ENCODE results near the gene TNFAIP8.

TNFAIP8 gene

DNA sequence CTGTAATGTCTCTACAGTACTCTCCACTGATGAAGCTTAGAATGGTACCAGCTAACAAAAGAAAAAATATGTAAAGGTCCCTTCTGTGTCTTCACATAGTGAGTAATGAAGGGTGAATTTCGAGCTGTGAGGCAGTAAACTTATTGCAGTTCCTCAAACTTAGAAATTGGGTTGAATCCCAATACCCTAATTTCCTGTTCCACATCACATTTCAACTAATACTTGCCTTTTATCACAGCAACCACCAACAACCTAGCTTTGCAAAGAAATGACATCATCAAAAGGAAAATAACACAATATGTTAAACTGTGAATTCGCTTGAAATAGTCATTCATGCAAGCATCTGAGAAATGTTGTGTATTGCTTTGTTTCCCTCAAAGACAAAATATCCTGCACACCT, 9.4 kb upstream of the TNFAIP8 start:
- DNase-seq (ENCODE audit: low read depth, low spot score): no peak

DNA sequence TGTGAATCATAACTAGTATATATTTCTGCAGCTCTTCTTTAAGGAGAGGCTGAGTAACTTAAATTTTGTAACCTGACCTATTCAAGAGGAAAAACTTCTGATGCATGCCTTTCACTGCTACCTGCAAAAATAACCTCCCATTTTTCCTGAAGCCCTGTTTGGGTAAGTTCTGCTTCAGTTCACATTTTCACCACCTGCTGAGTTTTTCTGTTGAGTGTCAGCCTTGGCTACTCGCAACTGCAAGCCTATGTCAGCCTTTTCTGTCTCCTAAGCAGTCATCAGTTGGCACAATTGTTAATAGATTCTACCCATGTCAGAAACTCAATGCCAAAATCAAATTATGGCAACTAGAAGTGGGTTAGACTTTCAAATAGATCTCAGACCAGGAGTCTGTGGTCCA, 8.2 kb upstream of the TNFAIP8 start:
- DNase-seq (ENCODE audit: low read depth, low spot score): no peak

DNA sequence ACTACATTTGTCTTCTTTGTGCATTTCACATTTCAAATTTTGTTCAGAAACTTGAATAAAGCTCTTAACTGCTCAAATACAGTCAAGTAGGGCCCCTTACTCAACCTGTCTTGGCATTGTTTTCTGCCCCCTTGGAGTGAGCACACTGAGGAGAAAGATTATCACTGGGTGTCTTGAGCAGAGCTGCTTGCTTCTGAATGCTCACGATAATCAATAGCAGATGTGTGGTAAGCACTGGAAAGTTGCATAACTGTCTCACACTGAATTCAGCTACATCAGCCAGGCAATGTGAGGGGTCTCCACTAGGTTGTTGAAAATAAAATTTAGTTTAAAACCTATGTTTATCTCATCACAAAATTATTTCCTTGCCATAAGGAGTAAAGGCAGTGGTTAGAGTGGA, 7.8 kb upstream of the TNFAIP8 start:
- DNase-seq (ENCODE audit: low read depth, low spot score): no peak

DNA sequence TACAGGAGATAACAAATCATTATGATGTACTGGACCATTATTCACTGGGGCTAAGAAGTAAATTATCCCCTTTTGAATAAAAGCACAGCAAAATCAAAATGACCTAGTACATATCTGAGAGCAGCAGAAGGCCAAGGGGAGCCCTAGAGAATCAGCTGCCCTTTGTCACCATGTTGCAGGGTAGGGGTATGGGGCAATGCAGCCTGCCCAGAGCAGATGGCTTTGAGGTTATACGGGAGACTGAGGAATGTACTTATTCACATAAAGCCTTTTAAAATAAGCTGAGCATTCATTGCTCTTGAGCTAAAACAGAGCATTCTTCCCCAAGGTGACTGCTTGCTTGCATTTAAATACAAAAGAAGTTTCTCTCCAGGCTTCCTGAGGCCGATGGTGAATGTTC, 2.6 kb upstream of the TNFAIP8 start:
- DNase-seq (ENCODE audit: low read depth, low spot score): no peak

DNA sequence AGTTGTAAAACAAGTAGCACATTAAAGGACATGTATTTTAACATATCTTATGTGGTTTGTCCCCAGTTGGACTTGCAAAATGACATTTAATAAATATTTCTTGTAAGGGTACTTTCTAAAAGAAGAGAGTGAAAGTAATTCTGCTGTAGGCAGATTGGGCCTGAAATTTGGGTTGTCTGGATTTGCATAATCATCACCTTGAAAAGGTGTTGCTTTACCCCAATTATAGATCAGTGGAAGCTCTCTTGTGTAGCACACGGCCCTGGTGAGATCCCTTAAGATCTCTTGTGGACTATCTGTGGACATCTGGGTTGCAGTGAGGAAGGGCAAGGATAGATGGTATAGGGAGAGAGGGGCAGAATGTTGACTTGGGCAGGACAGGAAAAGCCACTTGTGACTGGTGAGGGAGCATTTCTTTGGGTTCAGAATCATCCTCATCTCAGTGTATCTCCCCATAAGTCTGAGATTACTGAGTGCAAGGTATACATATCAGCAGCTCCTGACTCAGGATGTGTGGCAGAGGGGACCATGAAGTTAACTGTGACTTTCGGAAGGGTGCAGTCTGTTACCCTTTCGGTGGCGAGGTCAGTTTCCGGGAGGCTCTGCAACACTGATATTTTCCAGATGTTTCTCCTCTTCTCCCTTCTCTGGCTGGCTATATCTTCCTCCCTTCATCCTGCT, 2.0 kb upstream of the TNFAIP8 start:
- DNase-seq (ENCODE audit: low read depth, low spot score): no peak

DNA sequence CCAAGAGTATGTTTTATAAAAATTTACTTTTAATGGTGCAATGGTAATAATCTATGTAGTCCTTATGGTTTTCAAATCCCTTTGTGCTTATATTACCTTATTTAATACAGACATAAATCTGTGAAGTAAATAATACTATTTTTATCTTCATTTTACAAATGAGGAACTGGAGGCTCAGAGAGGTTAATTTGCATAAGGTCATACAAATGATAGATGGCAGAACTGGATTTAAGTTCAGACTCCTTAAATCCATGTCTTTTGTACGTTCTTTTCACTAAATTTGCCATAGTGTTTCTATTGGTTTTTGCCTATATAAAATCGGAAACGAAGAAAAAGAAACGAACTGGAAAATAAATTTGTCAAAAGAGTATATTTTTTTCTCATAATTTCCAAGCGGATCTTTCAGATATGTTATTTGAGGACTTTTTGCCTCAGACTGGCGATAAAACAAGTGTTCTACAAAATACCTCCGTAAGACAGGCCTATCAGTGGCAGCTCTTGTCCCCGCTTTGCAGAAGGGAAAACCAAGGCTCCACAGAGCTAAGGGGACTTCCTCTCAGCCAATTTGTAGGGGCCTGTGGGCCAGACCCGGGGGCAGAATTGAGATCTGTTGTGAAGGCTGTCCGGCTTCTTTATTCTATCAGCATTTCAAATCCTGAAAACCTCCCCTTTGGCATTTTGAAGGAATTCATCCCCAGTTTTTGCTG, 1.1 kb upstream of the TNFAIP8 start:
- no peak for DNase-seq (ENCODE audit: low read depth, low spot score)

DNA sequence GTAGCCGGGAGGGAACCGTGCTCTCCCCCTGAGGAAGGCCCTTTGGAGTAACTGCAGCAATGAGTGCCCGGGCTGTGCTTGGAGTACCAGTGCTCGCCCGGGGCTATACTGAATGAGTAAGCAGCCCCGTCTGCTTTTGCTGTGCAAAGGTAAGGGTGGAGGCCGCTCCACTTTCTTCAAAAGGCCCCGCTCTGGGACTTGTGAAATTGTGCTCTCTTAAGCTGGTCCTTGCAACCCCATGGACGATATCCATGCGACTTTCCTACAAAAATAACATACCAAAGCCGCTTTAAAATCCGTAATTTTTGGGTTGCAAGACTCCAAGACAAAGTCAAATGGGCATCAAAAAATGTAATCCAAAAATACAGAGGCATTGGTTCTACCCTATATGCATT, 578 bp upstream of the TNFAIP8 start:
- DNase-seq (ENCODE audit: low read depth, low spot score): no peak

DNA sequence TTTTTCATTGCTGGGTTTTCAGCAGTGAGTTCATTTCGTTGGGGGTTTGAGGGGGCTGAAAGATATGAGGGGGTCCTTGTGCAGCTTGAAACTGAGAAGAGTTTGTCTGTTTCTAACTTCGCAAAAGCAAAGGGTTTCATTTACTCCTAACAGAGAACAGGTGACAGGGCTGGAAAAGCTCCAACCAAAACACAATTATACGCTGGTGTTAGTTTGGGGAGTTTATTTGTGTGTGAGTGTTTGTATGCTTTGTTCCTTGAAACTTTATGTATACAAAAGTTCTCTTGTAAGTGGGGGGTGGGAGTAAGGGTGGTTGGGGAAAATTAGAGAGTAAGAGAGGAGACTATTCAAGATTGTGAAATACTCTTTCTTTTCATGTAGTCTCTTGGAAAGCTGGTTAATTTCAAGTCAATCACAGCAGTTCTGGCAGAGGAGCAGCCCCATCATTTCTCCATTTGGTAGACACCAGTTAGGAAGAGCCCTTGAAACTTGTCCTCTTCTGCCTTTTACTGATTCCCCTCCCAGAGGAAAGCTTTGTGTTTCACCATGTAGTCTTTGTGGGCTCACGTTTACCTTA, 881 bp downstream of the TNFAIP8 start:
- no peak for DNase-seq (ENCODE audit: low read depth, low spot score)

DNA sequence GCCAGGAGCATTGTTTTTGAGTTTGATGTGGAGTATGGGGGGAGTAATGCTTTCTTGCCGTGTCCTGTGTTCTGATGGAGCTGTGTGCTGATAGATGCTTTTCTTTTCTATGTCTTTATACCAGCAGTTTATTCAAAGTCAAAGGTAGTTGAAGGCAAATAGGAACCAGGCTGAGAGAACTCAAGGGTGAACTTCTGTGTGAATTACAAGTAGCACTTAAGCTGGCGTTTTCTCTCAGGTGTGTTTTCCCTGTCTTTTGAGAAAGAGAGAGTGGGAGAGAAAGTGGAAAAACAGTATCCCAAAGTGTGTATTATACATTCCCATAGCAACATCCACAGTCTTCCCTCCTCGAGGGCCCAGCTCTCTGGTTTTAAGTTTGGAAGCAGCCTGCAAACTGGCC, 1.5 kb downstream of the TNFAIP8 start:
- no peak for DNase-seq (ENCODE audit: low read depth, low spot score)

DNA sequence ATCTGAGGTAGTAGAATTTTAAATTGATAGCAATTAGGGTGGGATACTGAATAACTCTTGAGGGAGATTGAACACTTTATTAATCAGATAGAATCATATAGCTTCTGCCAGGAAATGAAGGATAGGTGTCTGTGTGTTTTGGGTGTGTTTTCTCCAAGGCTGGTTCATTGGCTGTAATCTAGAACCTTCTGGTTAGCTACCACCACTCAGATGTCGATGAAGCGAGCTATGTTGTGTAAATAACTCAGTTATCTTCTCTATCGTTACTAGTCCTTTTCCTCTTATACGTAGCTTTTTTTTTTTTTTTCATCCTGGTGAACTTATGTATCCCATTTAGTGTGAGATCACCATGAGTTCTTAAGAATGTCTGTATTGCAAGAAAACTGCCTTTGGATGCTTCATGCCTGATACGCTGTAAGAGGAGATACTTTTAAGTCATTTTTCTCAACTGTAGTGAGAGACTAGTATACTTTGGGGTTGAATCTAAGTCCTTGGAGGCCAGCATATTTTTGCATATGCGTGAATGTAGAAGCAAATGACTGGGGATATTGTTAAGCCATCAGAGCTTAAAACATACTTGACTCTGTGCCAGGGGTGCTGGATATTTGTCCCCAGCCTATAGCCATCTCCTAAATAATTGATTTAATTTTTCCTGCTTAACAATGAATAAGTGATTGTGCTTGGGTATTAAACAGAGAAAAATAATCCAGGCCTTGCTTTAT, 2.1 kb downstream of the TNFAIP8 start:
- no peak for DNase-seq (ENCODE audit: low read depth, low spot score)

DNA sequence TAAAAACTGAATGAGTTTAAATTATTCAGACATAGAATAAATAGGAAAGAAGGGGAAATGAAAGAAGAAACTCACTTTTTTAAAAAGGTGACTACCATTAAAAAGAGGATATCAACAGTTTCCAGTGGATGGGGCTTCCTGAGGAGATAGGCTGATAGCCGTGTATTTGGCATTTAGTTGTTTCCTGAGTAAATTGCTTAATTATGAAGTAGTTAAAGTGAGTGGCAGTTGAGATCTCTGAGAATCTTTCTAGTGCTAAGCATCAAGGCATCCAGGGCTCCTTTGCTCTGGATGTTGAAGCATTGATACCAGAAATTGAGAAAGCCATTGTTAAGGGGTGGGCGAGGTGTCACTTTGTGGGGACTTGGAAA, 2.7 kb downstream of the TNFAIP8 start:
- no peak for DNase-seq (ENCODE audit: low read depth, low spot score)

DNA sequence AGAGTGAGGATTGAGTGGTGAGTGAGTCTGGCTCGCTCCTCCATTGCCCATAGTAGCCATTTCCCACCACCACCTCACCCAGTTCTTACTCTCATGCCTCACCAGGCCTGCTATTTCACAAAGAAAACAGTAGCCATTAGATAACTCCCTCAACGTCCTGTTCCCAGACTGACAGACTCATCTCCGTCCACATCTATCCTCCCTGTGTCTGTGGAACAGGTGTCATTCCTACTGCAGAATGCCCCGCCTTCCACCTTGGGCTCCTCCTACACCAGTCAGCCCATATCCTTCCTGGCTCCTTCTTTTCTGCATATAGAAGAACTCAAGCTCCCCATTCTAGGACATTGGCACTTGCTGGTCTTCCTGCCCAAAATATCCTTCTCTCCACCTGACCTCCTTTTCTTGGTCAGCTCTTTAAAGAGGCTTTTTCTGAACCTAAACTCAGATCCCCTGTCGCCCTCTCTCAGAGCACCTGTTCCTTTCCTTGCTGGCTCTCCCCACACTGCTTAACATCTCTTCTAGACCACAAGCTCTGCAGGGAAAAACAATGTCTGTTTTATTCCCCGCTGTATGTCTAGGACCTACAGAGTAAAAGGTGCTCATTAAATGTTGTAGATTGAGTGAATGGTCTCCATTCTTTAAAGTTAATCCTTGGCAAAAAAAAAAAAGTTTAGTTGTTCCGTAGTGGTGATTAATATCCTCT, 3.2 kb downstream of the TNFAIP8 start:
- DNase-seq (ENCODE audit: low read depth, low spot score): no peak

DNA sequence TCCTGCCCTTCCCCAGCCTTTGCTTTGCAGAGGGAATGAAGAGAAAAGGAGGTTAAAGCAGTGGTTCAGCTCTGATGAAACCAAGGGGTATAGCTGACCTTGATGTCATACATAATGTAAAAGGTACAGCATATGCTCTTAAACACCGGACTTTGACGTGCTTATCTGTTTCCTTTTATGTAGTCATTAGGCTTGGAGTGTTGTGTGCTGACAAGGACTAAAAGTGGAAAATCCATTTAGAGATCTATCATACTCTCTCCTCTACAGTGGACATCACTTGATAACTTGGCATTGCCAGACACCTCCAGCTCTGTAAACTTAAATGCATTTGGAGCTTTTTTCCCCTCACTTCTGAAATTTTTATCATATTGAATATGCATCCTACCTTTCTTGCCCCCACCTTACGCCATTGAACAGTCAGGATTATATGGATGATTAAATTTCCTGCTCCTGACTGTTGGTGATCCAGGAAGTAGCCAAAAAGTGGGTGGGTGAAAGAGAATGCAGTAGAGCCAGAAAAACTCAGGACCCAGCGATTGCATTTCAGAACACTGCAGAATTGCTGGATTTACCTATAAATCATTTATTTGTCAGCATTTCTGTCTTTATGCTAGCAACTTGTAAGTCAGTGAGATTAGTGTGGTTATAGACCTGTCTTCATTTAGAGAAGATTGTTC, 4.1 kb downstream of the TNFAIP8 start:
- DNase-seq (ENCODE audit: low read depth, low spot score): no peak

DNA sequence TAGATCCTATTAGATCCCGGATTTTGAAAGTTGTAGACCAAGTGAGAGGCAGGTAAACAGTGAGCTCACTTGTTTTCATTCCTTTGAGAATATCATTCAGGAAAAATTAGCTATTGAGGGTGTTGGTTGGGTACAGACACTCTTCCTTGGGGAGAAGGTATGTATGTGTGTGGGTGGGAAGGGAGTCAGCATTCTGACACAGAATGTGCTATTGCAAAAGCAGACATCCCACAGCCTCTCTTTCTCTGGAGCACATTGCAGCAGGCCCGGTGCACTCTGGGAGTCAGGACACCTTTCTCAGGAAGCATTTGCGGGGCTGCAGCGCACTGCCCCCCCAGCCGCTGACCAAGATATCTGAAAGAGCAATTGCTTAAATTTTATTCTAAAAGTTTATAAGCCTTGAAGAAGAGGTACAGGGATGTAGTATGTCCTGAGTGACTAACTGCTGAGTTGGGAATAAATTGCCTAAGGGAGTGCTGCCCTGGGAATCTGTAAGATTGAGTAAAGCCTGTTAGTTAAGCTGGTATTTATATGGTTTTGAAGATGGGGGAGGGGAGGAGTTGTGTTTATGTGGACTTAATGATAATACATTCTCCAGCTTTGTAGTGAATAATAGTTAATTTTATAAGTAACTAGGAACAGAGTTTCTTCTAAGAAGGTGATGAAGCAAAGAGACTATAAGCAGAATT, 5.2 kb downstream of the TNFAIP8 start:
- DNase-seq (ENCODE audit: low read depth, low spot score): no peak

DNA sequence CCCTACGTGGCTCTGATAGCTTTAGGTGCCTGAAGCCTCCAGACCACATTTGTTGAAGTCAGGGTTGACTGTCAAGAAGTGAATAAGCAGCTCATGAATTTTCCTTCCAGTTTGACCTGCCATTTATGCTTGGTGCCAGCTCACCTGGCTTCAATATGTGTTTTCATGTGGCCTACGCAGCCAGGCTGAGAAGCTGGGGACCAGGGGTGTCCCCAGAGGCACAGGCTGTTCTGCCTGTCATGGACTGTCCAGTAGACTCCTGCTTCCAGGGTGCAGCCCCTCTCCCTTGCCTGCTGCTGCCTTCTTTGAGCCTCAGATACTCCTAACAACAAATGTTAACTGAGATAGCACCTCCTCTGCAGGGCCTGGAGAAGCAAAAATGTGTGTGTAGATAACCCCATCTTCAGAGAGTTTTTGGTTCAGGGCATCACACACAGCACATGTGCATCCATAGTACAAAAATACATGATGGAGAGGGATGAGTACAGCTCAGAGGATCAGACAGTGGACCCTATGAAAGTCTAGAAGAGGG, 5.8 kb downstream of the TNFAIP8 start:
- DNase-seq (ENCODE audit: low read depth, low spot score): no peak

DNA sequence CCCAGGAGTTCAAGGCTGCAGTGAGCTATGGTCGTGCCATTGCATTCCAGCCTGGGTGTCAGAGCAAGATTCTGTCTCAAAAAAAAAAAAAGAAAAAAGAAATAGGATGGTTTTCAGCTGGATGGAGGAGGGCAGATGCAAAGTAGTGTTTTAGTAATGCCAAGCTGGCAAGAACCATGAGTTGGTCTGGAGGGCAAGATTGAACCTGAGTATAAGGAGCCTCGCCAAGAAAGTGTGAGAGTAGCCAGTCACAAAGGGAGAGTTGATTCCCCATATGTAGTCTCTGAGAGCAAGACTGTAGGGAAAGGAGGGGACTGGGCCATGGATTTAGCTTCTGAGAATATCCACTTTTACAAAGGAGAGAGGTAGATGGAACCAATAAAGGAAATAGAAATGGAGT, 6.9 kb downstream of the TNFAIP8 start:
- no peak for DNase-seq (ENCODE audit: low read depth, low spot score)

DNA sequence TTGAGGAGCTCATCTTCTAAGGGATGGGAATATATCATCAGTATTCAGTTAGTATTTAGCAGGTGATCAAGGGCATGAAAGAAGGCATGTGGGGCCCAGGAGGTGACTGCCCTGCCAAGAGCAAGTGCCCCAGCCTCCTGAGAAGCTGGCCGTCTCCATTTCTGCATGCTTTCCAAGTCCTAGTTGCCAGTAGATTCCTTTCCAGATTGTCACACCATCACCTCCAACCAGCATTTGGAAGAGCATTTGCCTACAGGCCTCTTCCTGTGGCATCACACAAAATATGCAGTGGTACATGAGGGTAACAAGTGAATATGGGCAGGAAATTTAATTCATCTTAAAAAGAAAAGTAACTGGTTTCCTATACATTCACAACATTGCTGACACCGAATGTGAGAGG, 7.5 kb downstream of the TNFAIP8 start:
- no peak for DNase-seq (ENCODE audit: low read depth, low spot score)

DNA sequence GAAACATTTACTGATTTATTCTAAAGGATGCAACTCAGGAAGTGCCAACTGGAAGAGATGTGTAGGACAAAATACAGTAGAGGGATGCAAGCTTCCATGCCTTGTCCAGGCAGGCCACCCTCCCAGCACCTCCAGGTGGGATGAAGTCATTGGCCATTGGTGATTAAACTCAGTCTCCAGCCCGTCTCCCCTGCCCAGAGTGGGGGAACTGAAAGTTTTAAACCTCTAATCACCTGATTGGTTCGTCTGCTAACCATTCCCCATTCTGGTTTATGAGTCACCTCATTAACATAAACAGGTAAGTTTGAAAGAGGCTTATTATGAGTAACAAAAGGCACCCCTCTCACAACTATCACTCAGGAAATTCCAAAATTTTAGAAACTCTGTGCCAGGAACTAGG, 8.1 kb downstream of the TNFAIP8 start:
- DNase-seq (ENCODE audit: low read depth, low spot score): no peak

DNA sequence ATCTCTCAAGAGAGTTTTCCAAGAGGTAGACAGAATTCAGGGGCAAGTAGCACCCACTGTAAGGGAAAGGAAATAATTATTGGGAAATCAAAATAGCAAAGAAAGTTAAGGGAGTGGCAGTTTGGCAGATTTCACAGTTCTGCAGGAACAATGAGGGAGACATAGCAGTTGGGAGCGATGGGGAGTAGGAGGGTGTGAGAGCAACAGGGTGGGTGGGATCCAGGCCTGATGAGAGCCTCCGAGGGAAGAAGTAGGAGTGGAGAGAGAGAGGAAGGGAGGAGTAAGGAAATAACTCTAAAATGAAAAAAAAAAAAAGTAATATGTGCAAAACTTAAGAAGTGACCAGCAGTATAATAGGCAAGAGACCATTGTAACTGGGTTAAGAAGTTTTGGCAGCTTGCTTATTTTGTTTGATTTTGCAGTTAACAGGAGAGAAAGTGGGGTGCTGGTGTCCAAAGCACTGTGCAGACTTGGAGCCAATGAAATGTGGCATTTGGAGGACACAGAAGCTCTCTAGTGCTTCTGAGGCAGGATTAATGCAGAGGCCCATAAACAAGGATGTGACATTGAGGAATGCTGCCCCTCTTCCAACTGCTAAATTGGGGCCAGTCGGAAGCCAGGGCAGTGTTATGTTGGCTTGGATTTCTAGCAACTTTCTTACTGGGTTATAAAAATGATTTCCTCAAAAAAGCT, 10.2 kb downstream of the TNFAIP8 start:
- no peak for DNase-seq (ENCODE audit: low read depth, low spot score)

DNA sequence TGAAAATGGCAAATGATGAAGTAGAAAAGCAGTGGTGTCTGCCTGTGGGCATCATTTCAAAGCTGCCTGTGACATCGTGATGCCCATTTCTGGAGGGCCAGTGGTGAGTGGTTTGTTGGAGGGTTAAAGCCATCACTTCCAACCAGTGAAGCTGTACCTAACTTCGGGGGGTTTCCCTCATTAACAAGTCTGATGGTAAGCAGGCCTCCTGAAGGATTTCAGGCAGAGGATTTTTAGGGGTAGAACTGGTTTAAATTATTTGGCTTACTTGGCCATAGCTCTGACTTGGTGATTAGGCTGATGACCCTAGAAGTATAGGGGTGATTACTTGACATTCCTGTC, 10.7 kb downstream of the TNFAIP8 start:
- DNase-seq (ENCODE audit: low read depth, low spot score): no peak
